Measurements from ENCODE around the gene RAB1B.

The RAB1B gene

DNA sequence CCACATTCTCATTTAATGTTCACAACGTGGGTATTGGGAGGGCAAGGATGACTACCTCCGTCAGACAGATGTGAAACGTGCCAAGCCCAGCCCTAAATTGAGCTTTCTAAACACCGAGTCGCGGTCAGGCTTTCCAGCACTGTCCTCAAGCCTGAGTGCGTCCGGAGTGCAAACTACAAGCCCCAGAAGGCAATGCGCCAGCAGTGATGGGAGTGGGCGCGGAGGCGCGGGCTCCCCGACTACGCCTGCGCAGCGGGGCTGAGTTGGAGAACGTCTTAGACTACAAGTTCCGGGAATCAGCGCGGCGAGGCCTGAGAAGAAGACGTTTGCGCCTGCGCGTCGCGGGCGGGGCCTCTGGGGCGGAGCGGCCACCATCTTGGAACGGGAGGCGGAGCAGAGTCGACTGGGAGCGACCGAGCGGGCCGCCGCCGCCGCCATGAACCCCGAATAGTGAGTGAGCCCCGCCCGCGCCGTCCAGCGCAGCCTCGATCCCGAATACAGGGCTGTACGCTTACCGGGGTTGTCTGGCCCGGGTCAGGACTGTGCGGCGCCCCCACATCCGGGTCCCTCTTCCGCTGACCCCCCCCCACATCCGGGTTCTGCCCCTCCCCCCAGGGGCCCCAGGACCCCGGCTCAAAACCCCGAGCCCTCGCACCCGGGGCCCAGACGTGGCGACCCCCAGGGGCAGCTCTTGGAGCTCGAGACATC lies at the start of gene RAB1B:
TSS of gene RAB1B (plus strand) at position 396 of the 708 bp plus-strand sequence. CDS start at position 437, 41 bp downstream.
- peak; percentile 100 for DNase-seq (ENCODE audit: low spot score)

DNA sequence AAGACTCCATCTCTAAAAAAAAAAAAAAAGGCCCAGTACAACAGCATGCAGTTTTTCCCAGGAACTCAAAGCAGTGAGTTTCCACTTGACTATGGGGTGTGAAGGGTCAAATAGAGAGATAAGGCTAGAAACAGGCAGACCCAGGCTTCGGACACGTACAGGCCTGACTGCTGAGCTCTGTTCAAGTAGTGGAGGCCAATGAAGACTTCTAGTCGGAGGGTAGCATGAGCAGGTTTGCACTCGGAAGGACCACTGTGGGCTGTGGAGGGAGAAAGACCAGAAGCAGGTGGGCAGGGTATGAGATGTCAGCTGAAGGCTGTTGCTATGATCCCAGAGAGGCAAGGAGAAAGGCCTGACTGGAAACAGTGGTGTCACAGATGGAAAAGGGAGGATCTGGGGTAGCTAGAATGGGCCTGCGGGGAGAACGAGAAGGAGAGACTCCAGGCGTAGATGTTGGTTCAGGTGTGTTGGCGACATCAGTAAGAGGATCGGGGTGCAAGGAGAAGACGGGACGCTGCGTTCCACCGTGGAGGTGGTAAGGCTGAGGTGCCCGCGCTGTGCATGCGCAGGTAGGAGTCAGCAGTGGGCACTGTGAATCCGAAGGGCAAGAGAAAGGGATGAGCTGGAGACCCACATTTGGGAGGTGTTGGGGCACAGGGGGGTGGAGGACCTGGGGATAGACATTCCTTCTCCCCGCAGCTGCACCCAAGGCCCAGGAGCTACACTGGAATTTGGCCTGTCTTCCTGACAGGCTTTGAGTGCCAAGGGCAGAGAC lies 49.4 kb upstream of the RAB1B start:
- DNase-seq (ENCODE audit: low spot score) = no peak

DNA sequence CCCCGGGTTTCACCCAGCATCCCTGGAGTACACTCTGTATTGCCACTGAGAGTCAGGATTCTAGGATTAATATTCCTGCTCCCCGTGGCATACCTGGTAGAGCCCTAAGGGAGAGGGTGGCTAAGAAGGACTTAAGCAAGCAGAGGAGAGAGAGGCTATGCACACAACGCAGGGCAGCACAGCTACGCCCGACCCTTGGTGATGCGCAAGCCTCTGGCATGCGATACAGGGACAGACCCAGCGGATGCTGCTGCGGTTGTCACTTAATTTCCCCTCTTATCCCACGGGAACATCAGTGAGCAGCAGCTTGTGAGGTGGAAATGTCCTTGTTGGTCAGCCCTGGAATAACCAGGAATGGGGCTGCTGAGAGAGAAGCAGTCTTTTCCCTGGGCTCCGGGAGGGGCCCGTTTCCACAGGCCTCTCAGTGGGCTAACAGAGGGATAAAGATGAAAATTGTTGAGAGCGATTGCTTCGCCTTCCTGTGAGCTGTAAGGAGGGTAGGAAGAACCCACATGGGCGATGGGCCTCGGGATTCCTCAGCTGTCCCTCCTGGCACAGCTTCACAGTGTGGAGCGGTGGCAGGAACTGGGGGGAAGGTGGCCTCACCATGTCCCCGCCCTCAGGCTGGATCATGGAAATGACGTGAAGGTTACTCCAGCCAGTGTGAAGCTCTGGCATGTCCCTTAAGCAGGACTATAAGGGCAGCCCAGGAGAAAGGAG lies 48.4 kb upstream of the RAB1B start:
- DNase-seq (ENCODE audit: low spot score) = no peak

DNA sequence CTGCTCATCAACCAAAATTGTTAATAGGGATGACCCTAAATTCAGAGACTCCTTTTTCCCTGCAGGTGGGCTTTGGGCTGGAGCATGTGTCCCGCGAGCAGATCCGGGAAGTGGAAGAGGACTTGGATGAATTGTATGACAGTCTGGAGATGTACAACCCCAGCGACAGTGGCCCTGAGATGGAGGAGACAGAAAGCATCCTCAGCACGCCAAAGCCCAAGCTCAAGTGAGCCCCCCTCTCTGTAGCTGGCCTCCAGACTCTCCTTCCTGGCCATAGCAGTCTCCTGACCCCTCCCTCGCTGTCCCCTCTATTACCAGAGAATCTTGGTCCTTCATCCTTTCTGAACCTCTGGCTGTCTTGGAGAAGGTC lies 47.9 kb upstream of the RAB1B start:
- DNase-seq (ENCODE audit: low spot score) = no peak

DNA sequence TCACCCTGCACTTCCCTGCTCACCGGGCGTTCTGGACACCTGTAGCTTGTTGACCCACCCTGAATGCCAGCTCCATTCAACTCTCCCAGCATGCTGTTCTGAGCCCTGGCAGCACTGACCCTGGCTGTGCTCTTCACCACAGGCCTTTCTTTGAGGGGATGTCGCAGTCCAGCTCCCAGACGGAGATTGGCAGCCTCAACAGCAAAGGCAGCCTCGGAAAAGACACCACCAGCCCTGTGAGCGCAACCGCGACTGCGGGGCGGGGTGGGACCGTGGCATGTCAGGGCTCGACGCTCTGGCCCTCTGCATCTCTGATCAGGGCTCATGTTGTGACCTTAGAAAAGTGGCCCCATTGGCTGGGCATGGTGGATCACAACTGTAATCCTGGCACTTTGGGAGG lies 47.4 kb upstream of the RAB1B start:
- no peak for DNase-seq (ENCODE audit: low spot score)

DNA sequence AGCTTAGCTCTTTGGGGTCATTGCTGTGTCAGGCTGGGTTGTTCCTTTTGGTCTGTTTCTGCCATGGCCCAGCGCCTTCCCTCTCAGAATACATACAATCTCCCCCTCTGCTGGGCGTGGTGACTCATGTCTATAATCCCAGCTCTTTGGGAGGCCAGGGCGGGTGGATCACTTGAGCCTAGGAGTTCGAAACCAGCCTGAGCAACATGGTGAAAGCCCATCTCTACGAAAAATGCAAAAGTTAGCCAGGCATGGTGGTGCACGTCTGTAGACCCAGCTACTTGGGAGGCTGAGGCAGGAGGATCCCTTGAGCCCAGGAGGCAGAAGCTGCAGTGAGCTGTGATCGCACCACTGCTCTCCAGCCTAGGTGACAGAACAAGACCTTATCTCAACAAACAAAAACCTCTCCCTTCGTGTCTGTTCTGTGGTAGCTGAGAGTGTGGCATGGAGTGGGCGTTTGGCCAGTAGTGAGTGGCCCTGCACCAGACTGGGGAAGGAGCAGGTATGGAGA lies 46.7 kb upstream of the RAB1B start:
- no peak for DNase-seq (ENCODE audit: low spot score)

DNA sequence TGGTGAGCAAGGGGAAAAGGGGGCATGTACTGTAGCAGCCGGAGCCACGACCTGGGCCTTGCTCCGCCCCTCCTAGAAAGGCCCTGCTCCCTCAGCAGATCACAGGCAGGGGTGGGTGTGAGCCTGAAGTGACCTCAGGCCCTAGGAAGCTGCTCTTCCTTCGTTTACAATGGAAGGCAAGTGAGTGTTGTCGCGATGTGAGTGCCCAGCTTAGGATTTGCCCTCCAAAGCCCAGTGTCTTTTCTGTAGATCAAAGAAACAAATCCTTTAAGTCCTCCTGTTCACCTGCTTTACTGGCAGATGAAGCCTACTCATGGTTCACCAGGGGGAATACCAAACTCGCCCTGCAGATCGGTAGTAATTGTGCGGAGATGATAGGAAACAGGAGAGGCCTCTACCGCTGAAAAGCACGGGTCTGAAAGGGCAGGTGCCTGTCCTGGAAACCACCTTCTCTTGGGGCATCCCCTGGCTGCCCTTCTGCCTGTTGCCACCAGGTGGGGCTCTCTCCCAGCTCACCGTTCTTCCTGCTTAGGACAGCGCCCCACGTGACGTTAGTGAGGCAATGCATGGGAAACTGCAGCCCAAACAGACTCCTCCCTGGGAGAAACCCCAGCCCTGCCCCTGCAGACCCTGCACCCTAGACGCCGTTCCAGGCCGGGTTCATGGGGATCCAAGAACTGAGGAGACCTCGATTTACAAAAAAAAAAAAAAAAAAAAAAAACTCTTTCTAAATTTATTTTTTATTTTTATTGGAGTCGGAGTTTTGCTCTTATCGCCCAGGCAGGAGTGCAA lies 45.9 kb upstream of the RAB1B start:
- DNase-seq (ENCODE audit: low spot score) = peak; percentile 93

DNA sequence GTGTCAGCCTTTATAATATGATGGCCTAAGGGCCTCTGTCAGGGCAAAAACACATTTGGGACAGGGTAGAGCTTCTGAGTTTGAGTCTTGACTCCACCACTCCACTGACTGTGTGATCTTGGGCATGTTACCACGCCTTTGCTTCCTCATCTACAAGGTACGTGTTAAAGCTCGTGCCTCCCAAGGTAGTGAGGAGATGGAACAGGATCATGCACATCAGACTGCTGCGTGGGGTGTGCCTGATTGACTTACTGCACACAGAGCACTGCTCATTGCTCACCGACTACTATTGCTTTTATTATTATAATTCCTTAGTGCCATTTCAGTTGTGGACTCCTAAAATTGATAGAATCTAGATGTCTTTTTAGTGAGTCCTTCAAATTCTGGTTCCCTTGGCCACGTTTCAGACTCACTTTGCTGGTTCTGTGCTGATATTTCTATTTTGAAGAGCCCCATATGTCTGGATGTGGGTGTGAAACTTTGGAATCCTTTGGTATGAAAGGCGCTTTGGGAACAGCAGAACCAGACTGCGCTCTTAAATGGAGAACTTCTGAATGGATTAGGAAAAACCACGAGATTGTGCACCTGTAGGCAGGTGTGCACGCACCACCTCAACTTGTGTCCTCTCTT lies 44.1 kb upstream of the RAB1B start:
- DNase-seq (ENCODE audit: low spot score) = no peak

DNA sequence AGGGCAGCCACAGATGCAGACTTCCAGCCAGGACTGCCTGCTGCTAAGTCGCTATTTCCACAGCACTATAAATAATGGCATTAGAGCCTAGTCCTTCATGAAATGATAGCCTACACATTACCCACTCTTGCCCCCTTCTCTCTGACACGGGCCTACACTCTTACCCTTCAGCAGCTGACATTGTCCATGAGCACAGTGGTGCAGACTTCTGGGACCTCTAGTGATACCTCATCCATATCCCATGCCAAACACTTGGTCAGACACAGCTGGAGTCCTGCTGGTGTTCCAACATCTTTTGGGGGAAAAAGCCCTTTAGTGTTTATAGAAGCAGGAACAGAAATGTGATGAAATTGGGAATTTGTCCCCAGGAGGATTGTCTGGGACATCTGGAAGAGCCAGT lies 43.4 kb upstream of the RAB1B start:
- no peak for DNase-seq (ENCODE audit: low spot score)

DNA sequence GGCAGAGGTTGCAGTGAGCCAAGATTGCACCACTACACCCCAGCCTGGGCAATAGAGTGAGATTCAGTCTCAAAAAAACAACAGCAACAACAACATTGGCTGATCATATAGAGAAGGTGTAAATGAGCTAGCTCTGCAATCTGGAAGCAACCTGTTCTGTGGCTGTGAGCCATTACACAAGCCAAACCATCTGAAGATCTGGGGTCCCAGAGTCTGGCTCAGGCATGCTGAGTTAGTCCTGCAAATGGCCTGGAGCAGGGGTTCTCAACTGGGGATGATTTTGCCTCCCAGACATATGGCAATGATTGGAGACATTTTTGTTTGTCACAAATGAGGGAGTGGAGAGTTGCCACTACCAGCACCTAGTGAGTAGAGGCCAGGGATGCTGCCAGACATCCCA lies 42.3 kb upstream of the RAB1B start:
- DNase-seq (ENCODE audit: low spot score) = no peak

DNA sequence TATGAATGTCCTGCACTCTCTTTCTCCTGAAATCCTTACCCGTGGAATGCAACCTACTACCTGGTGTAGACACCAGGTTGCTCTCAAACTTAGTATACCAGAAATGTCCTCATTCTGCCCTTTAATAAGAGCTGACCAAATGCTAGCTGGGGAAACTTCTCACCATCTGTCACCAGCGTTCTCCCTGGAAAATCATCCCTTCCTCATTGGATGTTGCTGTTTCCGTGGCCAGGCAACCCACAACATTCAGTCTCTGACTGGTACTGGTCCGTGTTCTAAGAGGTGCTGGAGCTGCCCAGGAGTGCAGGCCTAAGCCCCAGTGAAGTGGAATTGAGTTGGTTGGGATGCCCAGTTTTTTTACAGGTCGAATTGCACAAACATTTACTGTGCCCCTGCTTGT lies 40.7 kb upstream of the RAB1B start:
- no peak for DNase-seq (ENCODE audit: low spot score)

DNA sequence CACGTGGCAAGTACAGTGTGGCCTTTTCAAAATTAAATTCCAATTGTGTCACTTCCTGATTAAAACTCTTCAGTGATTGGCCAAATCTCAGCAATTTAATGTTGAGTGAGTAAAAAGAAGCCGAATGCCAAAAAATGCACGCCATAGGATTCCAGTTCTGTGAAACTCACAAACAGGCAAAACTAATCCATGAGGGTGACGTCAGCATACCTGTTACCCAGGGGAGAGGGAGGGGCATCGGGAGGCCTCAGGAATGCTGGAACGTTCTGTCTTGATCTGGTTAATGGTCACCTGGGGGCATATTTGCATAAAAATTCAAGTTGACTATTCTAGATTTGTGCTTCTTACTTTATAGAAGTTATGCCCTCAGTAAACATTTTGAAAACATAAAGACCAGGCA lies 39.9 kb upstream of the RAB1B start:
- DNase-seq (ENCODE audit: low spot score) = no peak

DNA sequence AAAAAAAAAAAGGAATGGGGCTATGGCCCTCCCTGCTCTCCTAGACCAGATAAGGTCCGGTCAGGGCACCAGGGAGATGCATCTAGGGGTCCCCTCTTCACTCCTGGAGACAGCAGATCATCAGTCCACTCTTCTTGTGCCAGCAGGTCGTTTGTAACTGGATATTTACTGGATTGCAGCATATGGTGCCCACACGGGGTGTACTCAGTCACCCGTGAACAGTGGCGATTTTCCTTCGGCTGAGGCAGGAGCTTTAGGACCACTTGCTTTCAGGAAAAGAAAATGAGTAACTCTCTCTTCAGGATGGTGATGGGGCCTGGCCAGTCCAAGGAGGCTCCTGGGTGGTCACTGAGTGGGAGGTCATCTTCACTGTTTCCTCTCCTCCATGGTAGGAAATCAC lies 38.3 kb upstream of the RAB1B start:
- no peak for DNase-seq (ENCODE audit: low spot score)

DNA sequence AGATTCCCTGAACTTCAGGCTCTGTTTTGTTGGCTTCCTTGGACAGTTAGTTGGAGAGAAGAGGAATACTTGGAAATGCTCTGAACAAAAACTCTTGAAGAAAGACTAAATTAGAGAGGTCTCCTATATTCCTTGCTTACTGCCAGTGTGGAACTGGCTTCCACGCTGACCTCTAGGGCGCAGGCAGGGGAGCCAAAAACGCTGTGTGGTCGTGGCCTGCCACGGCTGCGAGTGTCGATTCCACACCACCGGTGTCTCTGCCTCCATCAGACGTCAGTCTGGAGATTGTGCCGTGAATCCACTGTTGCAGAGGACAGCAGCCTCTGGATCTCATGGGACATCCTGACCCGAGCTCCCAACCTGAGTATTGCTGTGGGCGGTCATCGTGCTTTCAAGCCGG lies 37.5 kb upstream of the RAB1B start:
- no peak for DNase-seq (ENCODE audit: low spot score)

DNA sequence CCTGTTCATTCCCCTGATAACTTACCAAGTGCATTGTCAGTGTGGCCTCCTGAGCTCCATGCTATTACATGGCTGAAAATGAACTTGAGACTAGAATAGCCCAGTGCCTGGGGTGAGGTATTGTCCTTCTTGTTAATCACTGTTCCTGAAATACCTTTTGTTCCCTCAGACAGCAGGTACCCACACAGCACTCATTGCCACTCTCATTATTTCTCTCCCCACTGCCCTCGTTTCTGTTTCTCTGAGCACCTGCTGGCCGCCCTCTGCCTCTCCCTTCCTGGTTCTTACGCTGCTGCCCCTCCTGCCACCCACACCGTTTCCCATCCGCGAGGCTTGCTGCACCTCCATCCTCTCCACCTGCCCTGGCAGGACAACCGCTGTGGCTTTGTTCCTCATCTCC lies 36.9 kb upstream of the RAB1B start:
- DNase-seq (ENCODE audit: low spot score) = no peak

DNA sequence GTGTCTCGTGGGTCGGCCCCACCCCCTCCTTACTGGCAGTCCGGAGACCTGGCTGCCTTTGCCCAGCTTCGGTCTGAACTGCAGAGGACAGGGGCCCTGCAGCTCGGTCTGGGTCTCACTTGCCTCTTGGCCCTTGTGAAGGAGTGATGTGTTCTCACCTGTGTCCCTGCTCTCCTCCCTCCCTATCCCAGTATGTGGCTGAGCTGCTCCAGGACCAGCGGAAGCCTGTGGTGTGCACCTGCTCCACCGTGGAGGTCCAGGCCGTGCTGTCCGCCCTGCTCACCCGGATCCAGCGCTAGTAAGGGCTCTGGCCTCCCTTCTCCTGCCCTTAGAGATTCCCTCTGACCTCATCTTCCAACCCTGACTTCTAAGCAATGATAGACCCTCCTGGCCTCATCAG lies 35.7 kb upstream of the RAB1B start:
- DNase-seq (ENCODE audit: low spot score) = no peak

DNA sequence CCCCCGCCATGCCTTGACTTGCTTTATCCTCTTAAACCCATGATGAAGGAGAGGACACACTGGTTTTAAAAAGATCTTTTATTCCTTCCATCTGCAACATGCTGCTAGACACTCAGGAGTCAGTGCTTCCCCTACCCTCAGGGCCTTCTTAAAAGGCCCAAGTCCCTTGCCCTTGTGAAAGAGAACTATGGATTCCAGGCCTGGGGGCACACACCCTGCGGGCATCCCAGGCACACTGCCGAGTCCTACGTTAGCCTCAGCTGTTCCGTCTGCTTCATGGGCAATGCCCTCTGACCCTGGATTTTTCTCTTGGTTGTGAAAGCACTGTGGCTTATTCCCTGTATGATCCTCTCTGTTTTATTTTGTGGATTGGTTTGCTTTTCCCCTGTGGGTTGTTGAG lies 35.1 kb upstream of the RAB1B start:
- DNase-seq (ENCODE audit: low spot score) = no peak

DNA sequence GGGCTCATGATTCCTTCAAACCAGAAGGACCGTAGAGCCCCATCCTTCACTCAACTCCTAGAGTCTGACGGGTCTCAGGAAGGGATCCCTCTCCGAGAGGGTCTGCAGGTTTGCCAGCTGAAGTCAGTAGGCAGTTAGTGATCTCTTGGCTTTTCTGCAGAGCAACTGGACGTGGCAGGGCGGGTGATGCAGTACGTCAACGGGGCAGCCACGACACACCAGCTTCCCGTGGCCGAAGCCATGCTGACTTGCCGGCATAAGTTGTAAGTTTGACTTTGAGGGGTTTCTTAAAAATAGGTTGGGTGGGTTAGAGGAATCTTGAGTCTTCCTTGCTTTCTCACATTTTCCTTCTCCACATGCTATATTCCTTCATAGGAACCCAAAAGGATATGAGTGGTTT lies 33.3 kb upstream of the RAB1B start:
- no peak for DNase-seq (ENCODE audit: low spot score)

DNA sequence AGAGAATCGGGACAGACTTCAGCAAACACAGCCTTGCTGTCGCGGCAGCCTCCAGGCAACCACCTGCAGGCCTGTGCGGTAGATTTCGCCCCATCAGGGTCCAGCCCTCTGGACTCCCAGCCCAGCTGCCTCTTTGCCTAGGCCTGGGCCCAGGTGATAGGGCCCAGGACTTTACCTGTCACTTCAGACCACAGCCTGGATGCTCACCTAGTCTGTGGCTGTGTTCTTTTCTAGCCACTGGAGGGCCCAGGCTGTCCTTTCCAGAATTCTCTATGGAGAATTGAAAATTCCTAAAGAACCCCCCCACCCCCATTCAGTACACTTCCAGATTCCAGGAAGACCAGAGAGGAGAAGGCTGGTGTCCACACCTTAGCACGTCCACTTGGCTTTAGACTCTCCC lies 30.6 kb upstream of the RAB1B start:
- no peak for DNase-seq (ENCODE audit: low spot score)

DNA sequence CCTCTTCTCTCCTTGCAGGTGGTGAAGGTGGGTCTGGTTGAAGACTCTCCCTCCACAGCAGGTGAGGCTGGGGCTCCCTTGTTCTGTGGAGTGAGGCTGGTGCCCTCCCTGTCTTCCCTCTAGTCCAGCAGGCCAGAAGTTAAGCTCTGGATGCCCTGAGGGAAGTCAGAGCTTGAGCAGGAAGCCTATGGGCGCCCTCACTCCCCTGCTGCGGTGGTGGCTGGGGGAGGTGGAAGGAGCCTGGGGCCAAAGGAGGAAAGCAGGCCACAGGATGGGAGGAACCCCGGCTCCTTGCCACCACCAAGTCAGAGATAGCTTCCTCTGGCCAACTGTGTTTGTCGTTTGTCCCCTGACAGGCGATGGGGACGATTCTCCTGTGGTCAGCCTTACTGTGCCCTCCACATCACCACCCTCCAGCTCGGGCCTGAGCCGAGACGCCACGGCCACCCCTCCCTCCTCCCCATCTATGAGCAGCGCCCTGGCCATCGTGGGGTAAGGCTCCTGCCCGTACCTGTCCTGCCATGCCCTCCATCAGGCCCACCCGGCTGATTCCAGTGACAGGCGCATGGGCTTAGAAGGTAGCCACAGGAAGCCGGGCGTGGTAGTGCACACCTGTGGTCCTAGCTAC lies 29.5 kb upstream of the RAB1B start:
- DNase-seq (ENCODE audit: low spot score) = no peak

DNA sequence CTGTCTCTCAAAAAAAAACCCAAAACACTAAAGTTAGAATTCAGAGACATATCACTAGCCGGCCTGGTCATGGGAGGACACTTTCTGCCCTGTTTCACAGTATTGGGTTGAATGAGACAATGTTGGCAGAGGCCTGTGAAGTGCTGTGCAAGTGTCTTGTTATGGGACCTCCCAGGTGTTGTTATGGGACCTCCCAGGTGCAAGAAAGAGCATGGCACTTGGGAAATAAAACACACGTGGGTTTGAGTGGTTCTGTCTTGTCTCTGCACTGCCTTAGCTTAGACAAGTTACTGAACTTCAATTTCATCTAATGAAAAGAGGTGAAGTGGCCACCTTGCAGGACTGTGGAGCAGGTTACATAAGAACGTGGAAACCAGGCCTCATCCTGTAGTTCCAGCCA lies 28.9 kb upstream of the RAB1B start:
- DNase-seq (ENCODE audit: low spot score) = no peak

Measured in LoVo (cell line).